Inferior parietal cortex (tissue), 1 donor: Measurements from ENCODE around the gene KRTAP12-4.
"Not testable (repeated sequence)": the region's sequence is repeated elsewhere in the genome, so short reads cannot be mapped to it uniquely, and the experiment has no call there.

Experiments used
- DNase-seq: peaks from one replicate; pipeline ENCODE4 v3.0.0-alpha.2; 2016; ENCODE audit errors: extremely low spot score

The KRTAP12-4 gene

GRCh38 chr21:44611551-44611950 lies 42.9 kb downstream of the KRTAP12-4 start:
- no peak for DNase-seq

- not testable (repeated sequence) for DNase-seq
Observed at GRCh38 chr21:44610157-44610843, 44.2 kb downstream of the KRTAP12-4 start.

DNA sequence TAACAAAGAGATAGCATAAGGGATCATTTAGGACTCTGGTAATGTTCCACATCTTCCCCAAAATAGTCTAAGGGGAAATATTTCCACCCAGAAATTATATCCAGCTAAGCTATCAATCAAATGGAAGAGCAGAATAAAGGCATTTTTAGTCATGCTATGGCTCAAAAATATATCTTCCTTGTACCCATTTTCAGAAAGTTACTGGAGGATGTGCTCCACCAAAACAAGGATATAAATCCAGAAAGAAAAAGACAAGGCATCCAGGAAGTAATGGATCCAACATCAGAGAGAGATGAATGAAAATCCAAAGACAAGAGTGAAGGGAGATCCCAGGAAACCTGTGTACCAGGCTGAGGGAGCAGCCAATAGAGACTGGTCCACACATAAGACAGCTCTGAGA lies 45.3 kb downstream of the KRTAP12-4 start:
- DNase-seq, result no peak

DNA sequence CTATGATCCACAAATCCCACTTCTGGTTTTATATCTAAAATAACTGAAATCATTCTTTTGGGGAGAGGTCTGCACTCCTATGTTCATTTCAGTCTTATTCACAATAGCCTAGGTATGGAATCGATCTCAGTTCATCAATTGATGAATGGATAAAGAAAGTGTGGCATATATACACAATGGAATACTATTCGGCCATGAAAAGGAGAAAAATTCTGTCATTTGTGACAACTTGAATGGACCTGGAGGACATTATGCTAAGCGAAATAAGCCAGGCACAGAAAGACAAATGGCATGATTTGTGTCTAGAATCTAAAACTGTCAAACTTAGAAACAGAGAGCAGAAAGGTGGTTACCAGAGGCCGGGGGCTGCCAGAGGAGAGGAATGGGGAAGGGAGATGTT lies 48.0 kb downstream of the KRTAP12-4 start:
- DNase-seq, result no peak
